SKM-1 treated with dmso at 0.1 percent for 144 hours (cell line): Measurements from ENCODE around the gene CBY2.
"Not testable (repeated sequence)": the region's sequence is repeated elsewhere in the genome, so short reads cannot be mapped to it uniquely, and the experiment has no call there.

Source experiments
- DNase-seq: peaks from one replicate; lab custom pipeline; 2025; ENCODE audit not compliant: unreplicated experiment; lab: John Stamatoyannopoulos, UW

Gene CBY2

GRCh38 chr13:45742985-45743384 is 40.9 kb downstream of the CBY2 start:
- no peak for DNase-seq

DNA sequence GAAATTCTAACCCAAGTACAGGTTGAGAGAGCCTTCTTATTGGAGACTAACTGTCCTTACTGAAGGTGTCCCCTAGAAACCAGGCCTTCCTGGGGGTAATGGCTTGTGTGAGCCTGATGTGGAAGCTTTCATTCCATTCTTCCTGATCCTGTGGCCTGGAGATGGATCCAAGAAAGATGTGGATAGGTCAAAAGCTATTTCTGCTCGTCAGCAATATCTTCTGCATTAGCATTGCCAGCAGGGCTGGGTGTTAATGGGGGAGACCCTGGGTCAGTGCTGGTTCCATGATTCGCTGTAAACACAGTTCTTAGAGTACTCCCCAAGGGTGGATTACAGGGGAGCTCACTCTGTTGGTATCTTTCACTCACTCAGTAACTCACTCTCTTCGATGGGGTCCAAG is 42.9 kb downstream of the CBY2 start:
- DNase-seq, result no peak

DNA sequence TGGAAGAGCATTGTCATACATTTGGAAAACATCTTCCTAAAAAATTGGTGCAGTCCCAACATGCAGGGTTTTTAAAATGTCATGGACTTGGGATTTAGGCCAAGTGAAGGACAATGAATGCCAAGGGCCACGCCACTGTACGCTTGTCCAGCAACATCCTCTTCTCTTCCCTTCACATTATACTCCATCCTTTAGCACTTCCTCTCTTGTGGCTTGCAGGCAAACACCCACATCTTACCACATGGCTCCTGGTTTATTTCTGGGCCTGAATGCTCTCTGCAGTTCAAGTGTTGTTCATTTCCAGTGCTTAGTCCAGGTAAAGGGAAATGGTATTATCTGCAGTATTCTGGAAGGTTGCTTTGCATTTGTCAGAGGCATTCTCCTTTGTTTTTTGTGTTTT is 45.0 kb downstream of the CBY2 start:
- peak; percentile 86 for DNase-seq

- DNase-seq, result no peak
Measured at GRCh38 chr13:45748941-45749759, 47.0 kb downstream of the CBY2 start.

DNA sequence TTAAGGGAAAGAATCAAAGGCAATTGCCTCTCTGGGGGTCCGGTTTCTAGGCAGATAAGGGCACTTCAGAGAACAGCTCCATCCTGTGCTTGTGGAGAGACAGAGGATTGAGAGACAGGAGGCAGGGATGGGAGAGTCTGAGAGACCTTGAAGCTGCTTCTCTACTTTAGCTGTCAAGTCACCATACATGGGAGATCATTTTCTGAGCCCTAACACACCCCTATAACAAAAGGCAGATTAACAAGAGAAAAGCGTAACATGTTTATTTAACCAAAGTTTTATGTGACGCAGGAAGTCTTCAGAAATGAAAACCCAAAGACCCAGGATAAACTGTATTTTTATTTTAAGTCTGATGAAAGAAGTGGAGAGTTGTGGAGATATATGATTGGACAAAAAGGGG is 48.4 kb downstream of the CBY2 start:
- DNase-seq, result no peak

GRCh38 chr13:45751885-45752284 is 49.8 kb downstream of the CBY2 start:
- no peak for DNase-seq

DNA sequence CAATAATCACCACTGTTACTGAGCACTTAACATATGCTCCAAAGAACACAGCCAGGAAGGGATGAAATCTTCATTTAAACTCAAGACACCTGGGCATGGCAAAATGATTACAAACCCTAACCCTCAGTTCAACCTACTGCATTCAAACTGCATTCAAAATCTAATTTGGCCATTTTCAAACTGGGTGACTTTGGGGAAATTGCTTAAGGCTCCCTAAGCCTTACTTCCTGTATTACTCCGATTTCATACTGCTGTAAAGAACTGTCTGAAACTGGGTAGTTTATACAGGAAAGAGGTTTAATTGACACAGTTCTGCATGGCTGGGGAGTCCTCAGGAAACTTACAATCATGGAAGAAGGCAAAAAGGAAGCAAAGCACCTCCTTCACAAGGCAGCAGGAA is 50.4 kb downstream of the CBY2 start:
- DNase-seq, result peak; percentile 64

DNA sequence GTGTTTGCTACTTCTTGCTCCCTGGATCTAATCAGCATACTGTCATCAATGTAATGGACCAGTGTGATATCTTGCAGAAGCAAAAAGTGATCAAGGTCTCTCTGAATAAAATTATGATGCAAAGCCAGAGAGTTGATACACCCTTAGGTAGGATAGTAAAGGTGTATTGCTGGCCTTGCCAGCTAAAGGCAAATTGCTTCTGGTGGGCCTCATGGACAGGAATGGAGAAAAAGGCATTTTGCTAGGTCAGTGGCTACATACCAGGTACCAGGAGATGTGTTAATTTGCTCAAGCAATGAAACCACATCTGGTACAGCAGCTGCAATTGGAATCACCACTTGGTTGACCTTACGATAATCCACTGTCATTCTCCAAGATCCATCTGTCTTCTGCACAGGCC is 54.4 kb downstream of the CBY2 start:
- not testable (repeated sequence) for DNase-seq

DNA sequence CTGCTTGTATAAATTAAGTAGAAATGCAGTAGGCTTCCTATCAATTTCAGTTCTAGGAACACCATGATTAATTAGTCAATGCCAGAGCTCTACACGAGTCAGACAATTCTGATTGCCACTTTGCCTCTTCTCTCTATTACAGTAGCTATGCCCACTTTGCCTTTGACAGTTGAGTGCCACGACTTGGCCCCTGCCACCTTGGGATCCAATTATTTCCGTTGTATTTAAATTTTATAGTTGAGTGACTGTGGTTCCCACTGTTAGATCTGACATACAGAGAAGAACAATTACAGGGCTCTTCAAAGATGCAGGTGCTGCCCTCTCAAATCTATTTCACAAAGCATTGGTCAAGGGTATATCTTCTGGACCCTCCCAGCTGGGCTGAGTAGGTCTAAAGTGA is 55.5 kb downstream of the CBY2 start:
- not testable (repeated sequence) for DNase-seq

DNA sequence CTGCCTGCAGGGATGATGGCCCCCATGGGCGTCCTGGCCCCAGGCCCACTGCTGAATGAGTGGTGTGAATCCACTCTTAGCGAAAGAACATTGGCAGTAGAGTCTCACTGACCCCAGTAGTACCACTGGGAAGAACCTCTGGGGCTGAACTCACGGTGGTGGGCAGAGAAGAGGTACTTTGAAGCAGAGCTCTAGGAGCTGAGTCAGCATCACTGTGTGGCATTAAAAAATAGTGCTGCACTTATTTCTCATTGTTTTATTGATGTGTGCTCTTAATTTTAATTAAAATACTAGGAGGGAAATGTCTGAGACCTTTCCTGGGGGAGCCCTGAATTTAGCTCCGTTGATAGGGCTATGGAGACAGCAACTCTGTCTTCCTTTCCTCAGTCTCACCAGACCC is 61.3 kb downstream of the CBY2 start:
- no peak for DNase-seq
